Smooth muscle cell (in vitro differentiated cells): Measurements from ENCODE around the gene TMC3. TPM values are rescaled to one million over a fixed set of nuclear protein-coding genes. Genes with fewer than 3 reads are reported as not detected.
A peak's percentile ranks its signal among the peaks of the same experiment; 100 is the strongest.

Experiments
- DNase-seq: peaks from one replicate; lab custom pipeline; 2025; ENCODE audit not compliant: unreplicated experiment; lab: John Stamatoyannopoulos, UW
- H2AFZ ChIP-seq: fragments of 200-600 bp; sonication (generic); 2 replicates; pipeline ENCODE4 v1.6.0; 2016; ENCODE audit warnings: antibody characterized with exemption, low read depth, mild to moderate bottlenecking
- H3F3A ChIP-seq: fragments of 200-600 bp; sonication (generic); 2 replicates; pipeline ENCODE4 v1.6.0; 2017; ENCODE audit warnings: antibody characterized with exemption, low read depth
- H3K27ac ChIP-seq: fragments of 200-600 bp; sonication (generic); 2 replicates; pipeline ENCODE4 v1.5.1; 2016; ENCODE audit warnings: low read depth, mild to moderate bottlenecking
- H3K27me3 ChIP-seq: fragments of 200-600 bp; sonication (generic); 2 replicates; pipeline ENCODE4 v1.6.1; 2016; ENCODE audit warnings: low read depth, mild to moderate bottlenecking
- H3K36me3 ChIP-seq: fragments of 200-600 bp; sonication (generic); 2 replicates; pipeline ENCODE4 v1.5.1; 2016; ENCODE audit warnings: low read depth
- H3K4me1 ChIP-seq: fragments of 200-600 bp; sonication (generic); 2 replicates; pipeline ENCODE4 v1.5.1; 2016; ENCODE audit warnings: low read depth
- H3K4me2 ChIP-seq: fragments of 200-600 bp; sonication (generic); 2 replicates; pipeline ENCODE4 v1.6.0; 2016; ENCODE audit warnings: mild to moderate bottlenecking
- H3K4me3 ChIP-seq: fragments of 200-600 bp; sonication (generic); 2 replicates; pipeline ENCODE4 v1.5.1; 2016; ENCODE audit warnings: mild to moderate bottlenecking
- H3K79me2 ChIP-seq: fragments of 200-600 bp; sonication (generic); 2 replicates; pipeline ENCODE4 v1.6.0; 2016; ENCODE audit warnings: low read depth, mild to moderate bottlenecking
- H3K9ac ChIP-seq: fragments of 200-600 bp; sonication (generic); 2 replicates; pipeline ENCODE4 v1.6.0; 2016; ENCODE audit warnings: low read depth
- H3K9me3 ChIP-seq: fragments of 200-600 bp; sonication (generic); replicated peaks from 2 replicates; pipeline ENCODE4 v1.5.1; 2016; ENCODE audit warnings: low read depth
- H4K20me1 ChIP-seq: fragments of 200-600 bp; sonication (generic); 2 replicates; pipeline ENCODE4 v1.6.0; 2016; ENCODE audit warnings: low read depth
- WGBS: methylation state at CpG from one replicate; pipeline ENCODE4 v1.1.7; 2016; ENCODE audit warnings: low lambda C conversion rate; 5-methylcytosine and 5-hydroxymethylcytosine counted together
- polyA plus RNA-seq: library from polyadenylated mRNA; unstranded; fragments of >200 nt; fragmentation: Nextera tagmentation; extraction: Ambion mirVana; gene quantifications from 2 replicates; pipeline ENCODE4 v1.2.1, GENCODE V29; 2016
- total RNA-seq: library from RNA; depleted of rRNA; stranded (reverse); fragments of >200 nt; gene quantifications from 2 replicates; pipeline ENCODE4 v1.2.3, GENCODE V29; 2014
- TF ChIP-seq, protein P1 (sequence below): fragments of 200-600 bp; sonication (generic); IDR thresholded peaks from 2 replicates; pipeline ENCODE4 v1.5.1; 2017; ENCODE audit warnings: borderline replicate concordance, mild to moderate bottlenecking, antibody characterized with exemption; ENCODE audit not compliant: insufficient read depth, poor library complexity, severe bottlenecking

The TMC3 gene
- total RNA-seq (not detected in 2 replicates), polyA plus RNA-seq (not detected in 2 replicates)

DNA sequence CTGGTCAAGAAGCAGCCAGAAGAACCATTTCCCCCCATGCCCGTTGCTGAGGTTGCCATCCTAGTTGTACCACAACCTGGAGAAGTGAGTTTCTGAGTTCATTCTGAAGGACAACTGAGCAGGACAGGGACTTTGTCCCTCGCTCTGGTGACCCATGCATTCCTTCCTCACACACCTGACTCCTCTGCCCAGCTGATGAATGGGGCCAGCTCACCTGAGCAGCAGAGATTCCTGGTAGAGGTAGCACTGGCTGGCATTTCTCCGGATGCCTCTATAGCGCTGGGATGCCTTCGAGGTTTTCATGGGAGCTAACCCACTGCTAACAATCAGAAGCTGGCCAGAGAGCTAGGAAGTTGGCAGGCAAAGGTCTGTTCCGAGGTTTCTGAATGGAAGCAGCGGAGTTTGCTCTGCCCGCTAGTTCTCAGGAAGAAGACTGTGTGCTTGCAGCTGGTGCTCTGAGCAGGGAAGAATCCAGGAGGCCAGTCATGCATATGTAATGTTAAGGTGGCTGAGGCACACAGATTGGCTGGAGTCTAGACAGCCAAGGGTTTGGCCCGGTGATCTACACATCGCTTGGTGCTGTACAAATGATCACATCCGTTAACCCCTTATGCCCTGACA lies at the start of gene TMC3:
TSS of gene TMC3 (minus strand) at position 439 of the 621 bp plus-strand sequence. CDS start at position 303, 136 bp downstream.
- TF ChIP-seq, protein P1, sequence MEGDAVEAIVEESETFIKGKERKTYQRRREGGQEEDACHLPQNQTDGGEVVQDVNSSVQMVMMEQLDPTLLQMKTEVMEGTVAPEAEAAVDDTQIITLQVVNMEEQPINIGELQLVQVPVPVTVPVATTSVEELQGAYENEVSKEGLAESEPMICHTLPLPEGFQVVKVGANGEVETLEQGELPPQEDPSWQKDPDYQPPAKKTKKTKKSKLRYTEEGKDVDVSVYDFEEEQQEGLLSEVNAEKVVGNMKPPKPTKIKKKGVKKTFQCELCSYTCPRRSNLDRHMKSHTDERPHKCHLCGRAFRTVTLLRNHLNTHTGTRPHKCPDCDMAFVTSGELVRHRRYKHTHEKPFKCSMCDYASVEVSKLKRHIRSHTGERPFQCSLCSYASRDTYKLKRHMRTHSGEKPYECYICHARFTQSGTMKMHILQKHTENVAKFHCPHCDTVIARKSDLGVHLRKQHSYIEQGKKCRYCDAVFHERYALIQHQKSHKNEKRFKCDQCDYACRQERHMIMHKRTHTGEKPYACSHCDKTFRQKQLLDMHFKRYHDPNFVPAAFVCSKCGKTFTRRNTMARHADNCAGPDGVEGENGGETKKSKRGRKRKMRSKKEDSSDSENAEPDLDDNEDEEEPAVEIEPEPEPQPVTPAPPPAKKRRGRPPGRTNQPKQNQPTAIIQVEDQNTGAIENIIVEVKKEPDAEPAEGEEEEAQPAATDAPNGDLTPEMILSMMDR, result no peak
- no peak within 1 kb of the TSS for H3K4me2 ChIP-seq
- H3K36me3 ChIP-seq, result no peaks in the 10 kb centered on the region
- WGBS, result 88% methylated on average over 11 of the region's 11 CpGs
- no peaks in the 10 kb centered on the region for H3K9me3 ChIP-seq
- H3K4me1 ChIP-seq, result peaks cover 4% of the 10 kb centered on the region
- no peak within 1 kb of the TSS for H3K27ac ChIP-seq
- no peak within 1 kb of the TSS for H3K4me3 ChIP-seq
- H3F3A ChIP-seq, result no peaks in the 10 kb centered on the region
- no peaks in the 10 kb centered on the region for H3K27me3 ChIP-seq
- no peak for DNase-seq
- H3K9ac ChIP-seq, result no peak within 1 kb of the TSS
- no peaks in the 10 kb centered on the region for H3K79me2 ChIP-seq
- H2AFZ ChIP-seq, result no peak within 1 kb of the TSS
- no peaks in the 10 kb centered on the region for H4K20me1 ChIP-seq

DNA sequence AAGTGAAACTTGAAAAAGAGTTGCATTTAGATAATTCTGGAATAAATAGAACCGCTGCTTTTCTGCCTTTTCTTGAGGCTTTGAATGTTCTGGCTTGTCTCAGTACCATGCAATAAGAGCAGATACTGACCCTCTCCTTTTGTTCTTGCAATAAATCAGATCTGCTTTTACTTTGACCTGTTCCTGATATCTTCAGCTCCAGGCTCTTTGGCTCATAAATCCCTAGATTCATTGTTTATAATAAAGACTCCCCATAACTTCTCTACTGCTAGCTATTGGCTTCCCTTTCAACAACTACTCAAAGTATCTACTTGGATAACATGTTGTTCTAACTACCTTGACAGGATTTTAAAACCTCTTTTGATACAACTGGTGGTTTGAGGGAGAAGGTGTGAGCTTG lies 47.4 kb upstream of the TMC3 start:
- Histone ChIP-seq H3K4me1 (peaks cover 10% of the 10 kb centered on the region), H3K9ac (no peak overlapping the region), H3K27ac (no peak overlapping the region)

DNA sequence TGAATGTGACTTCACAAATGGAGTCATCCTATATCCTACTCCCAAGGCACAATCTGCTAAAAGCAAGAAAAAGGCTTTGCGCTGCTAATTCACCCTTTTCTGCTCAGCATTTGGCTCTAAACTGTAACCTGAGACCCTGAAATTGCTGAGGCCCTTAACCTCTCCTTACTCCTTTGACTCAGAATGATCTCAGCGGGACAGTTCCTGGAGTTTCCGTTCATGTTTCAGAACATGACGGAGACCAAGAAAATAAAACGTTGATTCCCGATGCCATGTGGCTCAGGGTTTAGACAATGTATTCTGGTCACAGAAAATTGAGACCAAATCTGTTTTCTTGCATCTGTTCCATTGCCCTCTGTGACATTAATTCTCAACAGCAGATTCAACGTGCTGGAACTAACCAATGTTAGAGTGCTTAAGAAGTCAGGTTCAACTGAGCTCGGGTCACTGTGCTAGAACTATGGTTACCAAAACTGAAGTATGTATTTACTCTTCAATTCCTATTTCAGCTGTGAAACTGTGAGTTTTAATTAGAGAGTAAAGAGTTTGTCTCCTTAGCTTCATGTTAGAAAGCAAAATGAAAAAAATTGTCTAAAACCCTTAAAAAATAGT lies 45.4 kb upstream of the TMC3 start:
- H4K20me1 ChIP-seq, result no peaks in the 10 kb centered on the region
- no peak overlapping the region for H3K4me3 ChIP-seq
- H3K4me1 ChIP-seq, result peaks cover 10% of the 10 kb centered on the region
- H3K4me2 ChIP-seq, result peak overlapping the region; percentile 42
- H3K27ac ChIP-seq, result no peak overlapping the region
- TF ChIP-seq, protein P1, result no peak
- no peaks in the 10 kb centered on the region for H3K27me3 ChIP-seq
- no peaks in the 10 kb centered on the region for H3K36me3 ChIP-seq
- 17% methylated on average over 8 of the region's 8 CpGs for WGBS
- H3K9me3 ChIP-seq, result no peaks in the 10 kb centered on the region
- H3F3A ChIP-seq, result no peaks in the 10 kb centered on the region
- H3K9ac ChIP-seq, result no peak overlapping the region
- H2AFZ ChIP-seq, result peak overlapping the region; percentile 57
- H3K79me2 ChIP-seq, result no peaks in the 10 kb centered on the region
- DNase-seq, result no peak

More for the DNA sequence above, 47.4 kb upstream of the TMC3 start:
- H3K4me2 ChIP-seq, result no peak overlapping the region
- TF ChIP-seq, protein P1, result no peak
- H2AFZ ChIP-seq, result no peak overlapping the region
- H3K9me3 ChIP-seq, result no peaks in the 10 kb centered on the region
- no peaks in the 10 kb centered on the region for H3K79me2 ChIP-seq
- DNase-seq, result no peak
- H3K4me3 ChIP-seq, result no peak overlapping the region
- WGBS, result 91% methylated on average over 1 of the region's 1 CpG
- no peaks in the 10 kb centered on the region for H3F3A ChIP-seq
- no peaks in the 10 kb centered on the region for H4K20me1 ChIP-seq
- H3K27me3 ChIP-seq, result no peaks in the 10 kb centered on the region
- H3K36me3 ChIP-seq, result no peaks in the 10 kb centered on the region
